ENCODE results near the gene SETBP1. TPM values are rescaled to one million over a fixed set of nuclear protein-coding genes. Genes with fewer than 3 reads are reported as not detected.

SETBP1 gene
- total and polyA plus RNA-seq, 2 of the 13 experiments (the other 11 are each of a cell fraction or from before 2014, with no cell fraction given): 0.18 to 0.65 TPM

DNA sequence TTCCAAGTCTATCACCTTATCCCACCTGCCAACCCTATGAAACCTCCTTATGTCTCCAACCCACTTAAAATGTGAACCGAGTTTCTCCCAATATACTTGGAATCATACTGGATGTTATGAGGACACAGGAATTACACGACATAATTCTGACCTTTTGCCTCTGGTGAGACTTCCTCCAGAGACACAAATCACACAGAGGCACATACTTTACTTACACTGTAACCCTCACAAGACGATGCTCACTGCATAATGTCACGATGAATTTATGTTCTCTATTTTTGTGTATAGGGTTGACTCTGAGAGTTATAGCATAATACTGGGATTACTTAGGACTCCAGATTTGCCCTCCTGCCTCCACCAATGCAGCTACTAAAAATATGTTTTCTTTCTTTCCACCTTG is 28.0 kb upstream of the SETBP1 start:
- no peak for FAIRE-seq
- no peaks in the 10 kb centered on the region for H3K79me2 ChIP-seq (ENCODE audit: insufficient read depth, low read length)
- WGBS (ENCODE audit: low lambda C conversion rate): 15% methylated on average over 4 of the region's 4 CpGs
- no peak for TF ChIP-seq KDM5A (IDR thresholded peaks at IDR 0.05; ENCODE audit: borderline replicate concordance, low read length)
- TF ChIP-seq, protein P1, sequence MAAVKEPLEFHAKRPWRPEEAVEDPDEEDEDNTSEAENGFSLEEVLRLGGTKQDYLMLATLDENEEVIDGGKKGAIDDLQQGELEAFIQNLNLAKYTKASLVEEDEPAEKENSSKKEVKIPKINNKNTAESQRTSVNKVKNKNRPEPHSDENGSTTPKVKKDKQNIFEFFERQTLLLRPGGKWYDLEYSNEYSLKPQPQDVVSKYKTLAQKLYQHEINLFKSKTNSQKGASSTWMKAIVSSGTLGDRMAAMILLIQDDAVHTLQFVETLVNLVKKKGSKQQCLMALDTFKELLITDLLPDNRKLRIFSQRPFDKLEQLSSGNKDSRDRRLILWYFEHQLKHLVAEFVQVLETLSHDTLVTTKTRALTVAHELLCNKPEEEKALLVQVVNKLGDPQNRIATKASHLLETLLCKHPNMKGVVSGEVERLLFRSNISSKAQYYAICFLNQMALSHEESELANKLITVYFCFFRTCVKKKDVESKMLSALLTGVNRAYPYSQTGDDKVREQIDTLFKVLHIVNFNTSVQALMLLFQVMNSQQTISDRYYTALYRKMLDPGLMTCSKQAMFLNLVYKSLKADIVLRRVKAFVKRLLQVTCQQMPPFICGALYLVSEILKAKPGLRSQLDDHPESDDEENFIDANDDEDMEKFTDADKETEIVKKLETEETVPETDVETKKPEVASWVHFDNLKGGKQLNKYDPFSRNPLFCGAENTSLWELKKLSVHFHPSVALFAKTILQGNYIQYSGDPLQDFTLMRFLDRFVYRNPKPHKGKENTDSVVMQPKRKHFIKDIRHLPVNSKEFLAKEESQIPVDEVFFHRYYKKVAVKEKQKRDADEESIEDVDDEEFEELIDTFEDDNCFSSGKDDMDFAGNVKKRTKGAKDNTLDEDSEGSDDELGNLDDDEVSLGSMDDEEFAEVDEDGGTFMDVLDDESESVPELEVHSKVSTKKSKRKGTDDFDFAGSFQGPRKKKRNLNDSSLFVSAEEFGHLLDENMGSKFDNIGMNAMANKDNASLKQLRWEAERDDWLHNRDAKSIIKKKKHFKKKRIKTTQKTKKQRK (IDR thresholded peaks at IDR 0.05; ENCODE audit: low read length): no peak
- no peak for TF ChIP-seq HCFC1 (IDR thresholded peaks at IDR 0.05; ENCODE audit: low read depth, low read length)
- TF ChIP-seq, protein P2, sequence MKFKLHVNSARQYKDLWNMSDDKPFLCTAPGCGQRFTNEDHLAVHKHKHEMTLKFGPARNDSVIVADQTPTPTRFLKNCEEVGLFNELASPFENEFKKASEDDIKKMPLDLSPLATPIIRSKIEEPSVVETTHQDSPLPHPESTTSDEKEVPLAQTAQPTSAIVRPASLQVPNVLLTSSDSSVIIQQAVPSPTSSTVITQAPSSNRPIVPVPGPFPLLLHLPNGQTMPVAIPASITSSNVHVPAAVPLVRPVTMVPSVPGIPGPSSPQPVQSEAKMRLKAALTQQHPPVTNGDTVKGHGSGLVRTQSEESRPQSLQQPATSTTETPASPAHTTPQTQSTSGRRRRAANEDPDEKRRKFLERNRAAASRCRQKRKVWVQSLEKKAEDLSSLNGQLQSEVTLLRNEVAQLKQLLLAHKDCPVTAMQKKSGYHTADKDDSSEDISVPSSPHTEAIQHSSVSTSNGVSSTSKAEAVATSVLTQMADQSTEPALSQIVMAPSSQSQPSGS (CRISPR knock-in tag; IDR thresholded peaks at IDR 0.05): no peak
- TF ChIP-seq SMAD3 (CRISPR knock-in tag; IDR thresholded peaks at IDR 0.05): no peak
- no peak for TF ChIP-seq CAMTA2 (CRISPR knock-in tag; IDR thresholded peaks at IDR 0.05; ENCODE audit: borderline replicate concordance)
- TF ChIP-seq ZNF746 (CRISPR knock-in tag; IDR thresholded peaks at IDR 0.05): no peak
- TF ChIP-seq, protein P3, sequence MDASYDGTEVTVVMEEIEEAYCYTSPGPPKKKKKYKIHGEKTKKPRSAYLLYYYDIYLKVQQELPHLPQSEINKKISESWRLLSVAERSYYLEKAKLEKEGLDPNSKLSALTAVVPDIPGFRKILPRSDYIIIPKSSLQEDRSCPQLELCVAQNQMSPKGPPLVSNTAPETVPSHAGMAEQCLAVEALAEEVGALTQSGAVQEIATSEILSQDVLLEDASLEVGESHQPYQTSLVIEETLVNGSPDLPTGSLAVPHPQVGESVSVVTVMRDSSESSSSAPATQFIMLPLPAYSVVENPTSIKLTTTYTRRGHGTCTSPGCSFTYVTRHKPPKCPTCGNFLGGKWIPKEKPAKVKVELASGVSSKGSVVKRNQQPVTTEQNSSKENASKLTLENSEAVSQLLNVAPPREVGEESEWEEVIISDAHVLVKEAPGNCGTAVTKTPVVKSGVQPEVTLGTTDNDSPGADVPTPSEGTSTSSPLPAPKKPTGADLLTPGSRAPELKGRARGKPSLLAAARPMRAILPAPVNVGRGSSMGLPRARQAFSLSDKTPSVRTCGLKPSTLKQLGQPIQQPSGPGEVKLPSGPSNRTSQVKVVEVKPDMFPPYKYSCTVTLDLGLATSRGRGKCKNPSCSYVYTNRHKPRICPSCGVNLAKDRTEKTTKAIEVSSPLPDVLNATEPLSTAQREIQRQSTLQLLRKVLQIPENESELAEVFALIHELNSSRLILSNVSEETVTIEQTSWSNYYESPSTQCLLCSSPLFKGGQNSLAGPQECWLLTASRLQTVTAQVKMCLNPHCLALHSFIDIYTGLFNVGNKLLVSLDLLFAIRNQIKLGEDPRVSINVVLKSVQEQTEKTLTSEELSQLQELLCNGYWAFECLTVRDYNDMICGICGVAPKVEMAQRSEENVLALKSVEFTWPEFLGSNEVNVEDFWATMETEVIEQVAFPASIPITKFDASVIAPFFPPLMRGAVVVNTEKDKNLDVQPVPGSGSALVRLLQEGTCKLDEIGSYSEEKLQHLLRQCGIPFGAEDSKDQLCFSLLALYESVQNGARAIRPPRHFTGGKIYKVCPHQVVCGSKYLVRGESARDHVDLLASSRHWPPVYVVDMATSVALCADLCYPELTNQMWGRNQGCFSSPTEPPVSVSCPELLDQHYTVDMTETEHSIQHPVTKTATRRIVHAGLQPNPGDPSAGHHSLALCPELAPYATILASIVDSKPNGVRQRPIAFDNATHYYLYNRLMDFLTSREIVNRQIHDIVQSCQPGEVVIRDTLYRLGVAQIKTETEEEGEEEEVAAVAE (CRISPR knock-in tag; IDR thresholded peaks at IDR 0.05; ENCODE audit: borderline replicate concordance): no peak
- TF ChIP-seq ZSCAN29 (CRISPR knock-in tag; conservative IDR thresholded peaks at IDR 0.05): no peak
- no peak for TF ChIP-seq STAG1 (CRISPR knock-in tag; IDR thresholded peaks at IDR 0.05)
- TF ChIP-seq LCORL (IDR thresholded peaks at IDR 0.05): no peak
- TF ChIP-seq LCORL (CRISPR knock-in tag; IDR thresholded peaks at IDR 0.05): no peak
- TF ChIP-seq, protein P4, sequence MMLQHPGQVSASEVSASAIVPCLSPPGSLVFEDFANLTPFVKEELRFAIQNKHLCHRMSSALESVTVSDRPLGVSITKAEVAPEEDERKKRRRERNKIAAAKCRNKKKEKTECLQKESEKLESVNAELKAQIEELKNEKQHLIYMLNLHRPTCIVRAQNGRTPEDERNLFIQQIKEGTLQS (CRISPR knock-in tag; IDR thresholded peaks at IDR 0.05): no peak
- TF ChIP-seq ZNF431 (CRISPR knock-in tag; IDR thresholded peaks at IDR 0.05; ENCODE audit: borderline replicate concordance, low read depth): no peak
- no peaks in the 10 kb centered on the region for H3K4me1 ChIP-seq (ENCODE audit: insufficient read depth, low read length)
- no peaks in the 10 kb centered on the region for H4K20me1 ChIP-seq (ENCODE audit: insufficient read depth, low read length)
- H3K9me3 ChIP-seq (ENCODE audit: low read length): no peaks in the 10 kb centered on the region
- POLR2A ChIA-PET: no interaction called here
- no peak overlapping the region for H3K27ac ChIP-seq (ENCODE audit: extremely low read length, insufficient read depth, low read length)
- H3K4me2 ChIP-seq (ENCODE audit: low read depth, low read length): no peak overlapping the region
- DNase-seq (ENCODE audit: low spot score): no peak
- CTCF ChIA-PET (ENCODE audit: low intra/inter-chr PET ratio, low total read pairs): no interaction called here
- no peaks in the 10 kb centered on the region for H3K36me3 ChIP-seq (replicated peaks in 1 of 2; ENCODE audit: control insufficient read depth in 1 of 2, insufficient read depth in 2 of 2, low read length in 2 of 2)
- H3K27me3 ChIP-seq (ENCODE audit: control insufficient read depth in 1 of 2, insufficient read depth in 2 of 2, low read length in 2 of 2): no peaks in the 10 kb centered on the region
- H3K9ac ChIP-seq (ENCODE audit: insufficient read depth, low read depth, low read length): no peak overlapping the region
- no peak for ATAC-seq
- no peak overlapping the region for H2AFZ ChIP-seq (ENCODE audit: low read length)
- BruUV-seq (replicated peaks): no TSS peak
- no peak overlapping the region for H3K4me3 ChIP-seq (replicated peaks in 1 of 3; ENCODE audit: insufficient read depth in 1 of 3, low read depth in 2 of 3, low read length in 3 of 3)
- in situ Hi-C loops (cut with HindIII; ENCODE audit: extremely low pct_ligation_motif_present, low pct_unique_long_range_greater_than_20kb) (no loop called here), intact Hi-C loops (cut with micrococcal nuclease; ENCODE audit: unreplicated experiment) (no loop called here)
